Measurements from ENCODE around the gene C6orf132.

Gene C6orf132

DNA sequence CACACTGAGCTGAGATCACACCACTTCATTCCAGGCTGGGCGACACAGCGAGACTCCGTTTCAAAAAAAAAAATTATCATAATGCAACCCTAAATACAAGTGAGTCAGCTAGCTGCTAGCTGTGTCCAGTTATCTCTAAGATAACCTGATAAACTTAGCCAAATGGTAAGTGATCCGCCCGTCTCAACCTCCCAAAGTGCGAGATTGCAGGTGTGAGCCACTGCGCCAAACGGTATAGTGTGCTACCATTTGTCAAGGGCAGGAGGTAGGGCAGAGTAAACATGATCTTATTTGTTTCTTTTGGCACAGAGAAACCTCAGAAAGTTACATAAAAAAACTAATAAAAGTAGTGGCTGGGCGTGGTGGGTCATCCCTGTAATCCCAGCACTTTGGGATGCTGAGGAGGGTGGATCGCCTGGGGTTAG, 4.7 kb upstream of the C6orf132 start (continued):
- TF ChIP-seq, protein P1, sequence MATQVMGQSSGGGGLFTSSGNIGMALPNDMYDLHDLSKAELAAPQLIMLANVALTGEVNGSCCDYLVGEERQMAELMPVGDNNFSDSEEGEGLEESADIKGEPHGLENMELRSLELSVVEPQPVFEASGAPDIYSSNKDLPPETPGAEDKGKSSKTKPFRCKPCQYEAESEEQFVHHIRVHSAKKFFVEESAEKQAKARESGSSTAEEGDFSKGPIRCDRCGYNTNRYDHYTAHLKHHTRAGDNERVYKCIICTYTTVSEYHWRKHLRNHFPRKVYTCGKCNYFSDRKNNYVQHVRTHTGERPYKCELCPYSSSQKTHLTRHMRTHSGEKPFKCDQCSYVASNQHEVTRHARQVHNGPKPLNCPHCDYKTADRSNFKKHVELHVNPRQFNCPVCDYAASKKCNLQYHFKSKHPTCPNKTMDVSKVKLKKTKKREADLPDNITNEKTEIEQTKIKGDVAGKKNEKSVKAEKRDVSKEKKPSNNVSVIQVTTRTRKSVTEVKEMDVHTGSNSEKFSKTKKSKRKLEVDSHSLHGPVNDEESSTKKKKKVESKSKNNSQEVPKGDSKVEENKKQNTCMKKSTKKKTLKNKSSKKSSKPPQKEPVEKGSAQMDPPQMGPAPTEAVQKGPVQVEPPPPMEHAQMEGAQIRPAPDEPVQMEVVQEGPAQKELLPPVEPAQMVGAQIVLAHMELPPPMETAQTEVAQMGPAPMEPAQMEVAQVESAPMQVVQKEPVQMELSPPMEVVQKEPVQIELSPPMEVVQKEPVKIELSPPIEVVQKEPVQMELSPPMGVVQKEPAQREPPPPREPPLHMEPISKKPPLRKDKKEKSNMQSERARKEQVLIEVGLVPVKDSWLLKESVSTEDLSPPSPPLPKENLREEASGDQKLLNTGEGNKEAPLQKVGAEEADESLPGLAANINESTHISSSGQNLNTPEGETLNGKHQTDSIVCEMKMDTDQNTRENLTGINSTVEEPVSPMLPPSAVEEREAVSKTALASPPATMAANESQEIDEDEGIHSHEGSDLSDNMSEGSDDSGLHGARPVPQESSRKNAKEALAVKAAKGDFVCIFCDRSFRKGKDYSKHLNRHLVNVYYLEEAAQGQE (tag by site-specific recombination; IDR thresholded peaks at IDR 0.05): no peak
- TF ChIP-seq ZNF292 (tag by site-specific recombination; IDR thresholded peaks at IDR 0.05; ENCODE audit: borderline replicate concordance, low read depth) (no peak), ZSCAN16 (tag by site-specific recombination; IDR thresholded peaks at IDR 0.05) (no peak), YY1 (tag by site-specific recombination; IDR thresholded peaks at IDR 0.05) (no peak), ZNF221 (tag by site-specific recombination; IDR thresholded peaks at IDR 0.05; ENCODE audit: borderline replicate concordance) (no peak), KLF7 (tag by site-specific recombination; IDR thresholded peaks at IDR 0.05; ENCODE audit: borderline replicate concordance) (peak; percentile 97; the same call in 1 of the 2 replicates), ZNF670 (tag by site-specific recombination; IDR thresholded peaks at IDR 0.05; ENCODE audit: low read depth) (no peak), BCL11B (tag by site-specific recombination; IDR thresholded peaks at IDR 0.05; ENCODE audit: low read depth) (no peak), SP7 (tag by site-specific recombination; IDR thresholded peaks at IDR 0.05) (peak; percentile 92), KLF16 (tag by site-specific recombination; IDR thresholded peaks at IDR 0.05) (peak; percentile 75; the same call in 1 of the 2 replicates), ZNF248 (tag by site-specific recombination; IDR thresholded peaks at IDR 0.05) (no peak), SETDB1 (IDR thresholded peaks at IDR 0.05; ENCODE audit: insufficient read length, low read length) (no peak), ZNF19 (tag by site-specific recombination; IDR thresholded peaks at IDR 0.05; ENCODE audit: low read depth) (no peak), ZNF114 (tag by site-specific recombination; IDR thresholded peaks at IDR 0.05) (no peak), GFI1B (tag by site-specific recombination; IDR thresholded peaks at IDR 0.05) (peak; percentile 29; the same call in 1 of the 2 replicates), ZNF561 (tag by site-specific recombination; IDR thresholded peaks at IDR 0.05; ENCODE audit: borderline replicate concordance) (peak; percentile 75), ZBTB7A (tag by site-specific recombination; IDR thresholded peaks at IDR 0.05; ENCODE audit: low read depth) (no peak), RBAK (tag by site-specific recombination; IDR thresholded peaks at IDR 0.05) (no peak), ZNF174 (tag by site-specific recombination; IDR thresholded peaks at IDR 0.05) (no peak), ZNF404 (tag by site-specific recombination; IDR thresholded peaks at IDR 0.05) (no peak), ZFP41 (tag by site-specific recombination; IDR thresholded peaks at IDR 0.05; ENCODE audit: borderline replicate concordance) (no peak), ZNF146 (tag by site-specific recombination; IDR thresholded peaks at IDR 0.05) (no peak), ZEB2 (tag by site-specific recombination; IDR thresholded peaks at IDR 0.05) (peak; percentile 39; the same call in 1 of the 2 replicates), ZNF10 (tag by site-specific recombination; IDR thresholded peaks at IDR 0.05) (no peak)
- TF ChIP-seq, protein P2, sequence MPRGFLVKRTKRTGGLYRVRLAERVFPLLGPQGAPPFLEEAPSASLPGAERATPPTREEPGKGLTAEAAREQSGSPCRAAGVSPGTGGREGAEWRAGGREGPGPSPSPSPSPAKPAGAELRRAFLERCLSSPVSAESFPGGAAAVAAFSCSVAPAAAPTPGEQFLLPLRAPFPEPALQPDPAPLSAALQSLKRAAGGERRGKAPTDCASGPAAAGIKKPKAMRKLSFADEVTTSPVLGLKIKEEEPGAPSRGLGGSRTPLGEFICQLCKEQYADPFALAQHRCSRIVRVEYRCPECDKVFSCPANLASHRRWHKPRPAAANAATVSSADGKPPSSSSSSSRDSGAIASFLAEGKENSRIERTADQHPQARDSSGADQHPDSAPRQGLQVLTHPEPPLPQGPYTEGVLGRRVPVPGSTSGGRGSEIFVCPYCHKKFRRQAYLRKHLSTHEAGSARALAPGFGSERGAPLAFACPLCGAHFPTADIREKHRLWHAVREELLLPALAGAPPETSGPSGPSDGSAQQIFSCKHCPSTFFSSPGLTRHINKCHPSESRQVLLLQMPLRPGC (tag by site-specific recombination; IDR thresholded peaks at IDR 0.05): 0 out of 2 replicates have a peak, but pooled peaks have one; percentile 15
- TF ChIP-seq, protein P3, sequence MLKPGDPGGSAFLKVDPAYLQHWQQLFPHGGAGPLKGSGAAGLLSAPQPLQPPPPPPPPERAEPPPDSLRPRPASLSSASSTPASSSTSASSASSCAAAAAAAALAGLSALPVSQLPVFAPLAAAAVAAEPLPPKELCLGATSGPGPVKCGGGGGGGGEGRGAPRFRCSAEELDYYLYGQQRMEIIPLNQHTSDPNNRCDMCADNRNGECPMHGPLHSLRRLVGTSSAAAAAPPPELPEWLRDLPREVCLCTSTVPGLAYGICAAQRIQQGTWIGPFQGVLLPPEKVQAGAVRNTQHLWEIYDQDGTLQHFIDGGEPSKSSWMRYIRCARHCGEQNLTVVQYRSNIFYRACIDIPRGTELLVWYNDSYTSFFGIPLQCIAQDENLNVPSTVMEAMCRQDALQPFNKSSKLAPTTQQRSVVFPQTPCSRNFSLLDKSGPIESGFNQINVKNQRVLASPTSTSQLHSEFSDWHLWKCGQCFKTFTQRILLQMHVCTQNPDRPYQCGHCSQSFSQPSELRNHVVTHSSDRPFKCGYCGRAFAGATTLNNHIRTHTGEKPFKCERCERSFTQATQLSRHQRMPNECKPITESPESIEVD (tag by site-specific recombination; IDR thresholded peaks at IDR 0.05): peak; percentile 75; the same call in 1 of the 2 replicates
- TF ChIP-seq, protein P4, sequence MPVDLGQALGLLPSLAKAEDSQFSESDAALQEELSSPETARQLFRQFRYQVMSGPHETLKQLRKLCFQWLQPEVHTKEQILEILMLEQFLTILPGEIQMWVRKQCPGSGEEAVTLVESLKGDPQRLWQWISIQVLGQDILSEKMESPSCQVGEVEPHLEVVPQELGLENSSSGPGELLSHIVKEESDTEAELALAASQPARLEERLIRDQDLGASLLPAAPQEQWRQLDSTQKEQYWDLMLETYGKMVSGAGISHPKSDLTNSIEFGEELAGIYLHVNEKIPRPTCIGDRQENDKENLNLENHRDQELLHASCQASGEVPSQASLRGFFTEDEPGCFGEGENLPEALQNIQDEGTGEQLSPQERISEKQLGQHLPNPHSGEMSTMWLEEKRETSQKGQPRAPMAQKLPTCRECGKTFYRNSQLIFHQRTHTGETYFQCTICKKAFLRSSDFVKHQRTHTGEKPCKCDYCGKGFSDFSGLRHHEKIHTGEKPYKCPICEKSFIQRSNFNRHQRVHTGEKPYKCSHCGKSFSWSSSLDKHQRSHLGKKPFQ (tag by site-specific recombination; IDR thresholded peaks at IDR 0.05): peak; percentile 98
- TF ChIP-seq, protein P5, sequence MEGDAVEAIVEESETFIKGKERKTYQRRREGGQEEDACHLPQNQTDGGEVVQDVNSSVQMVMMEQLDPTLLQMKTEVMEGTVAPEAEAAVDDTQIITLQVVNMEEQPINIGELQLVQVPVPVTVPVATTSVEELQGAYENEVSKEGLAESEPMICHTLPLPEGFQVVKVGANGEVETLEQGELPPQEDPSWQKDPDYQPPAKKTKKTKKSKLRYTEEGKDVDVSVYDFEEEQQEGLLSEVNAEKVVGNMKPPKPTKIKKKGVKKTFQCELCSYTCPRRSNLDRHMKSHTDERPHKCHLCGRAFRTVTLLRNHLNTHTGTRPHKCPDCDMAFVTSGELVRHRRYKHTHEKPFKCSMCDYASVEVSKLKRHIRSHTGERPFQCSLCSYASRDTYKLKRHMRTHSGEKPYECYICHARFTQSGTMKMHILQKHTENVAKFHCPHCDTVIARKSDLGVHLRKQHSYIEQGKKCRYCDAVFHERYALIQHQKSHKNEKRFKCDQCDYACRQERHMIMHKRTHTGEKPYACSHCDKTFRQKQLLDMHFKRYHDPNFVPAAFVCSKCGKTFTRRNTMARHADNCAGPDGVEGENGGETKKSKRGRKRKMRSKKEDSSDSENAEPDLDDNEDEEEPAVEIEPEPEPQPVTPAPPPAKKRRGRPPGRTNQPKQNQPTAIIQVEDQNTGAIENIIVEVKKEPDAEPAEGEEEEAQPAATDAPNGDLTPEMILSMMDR (tag by site-specific recombination; IDR thresholded peaks at IDR 0.05): no peak
- TF ChIP-seq, protein P6, sequence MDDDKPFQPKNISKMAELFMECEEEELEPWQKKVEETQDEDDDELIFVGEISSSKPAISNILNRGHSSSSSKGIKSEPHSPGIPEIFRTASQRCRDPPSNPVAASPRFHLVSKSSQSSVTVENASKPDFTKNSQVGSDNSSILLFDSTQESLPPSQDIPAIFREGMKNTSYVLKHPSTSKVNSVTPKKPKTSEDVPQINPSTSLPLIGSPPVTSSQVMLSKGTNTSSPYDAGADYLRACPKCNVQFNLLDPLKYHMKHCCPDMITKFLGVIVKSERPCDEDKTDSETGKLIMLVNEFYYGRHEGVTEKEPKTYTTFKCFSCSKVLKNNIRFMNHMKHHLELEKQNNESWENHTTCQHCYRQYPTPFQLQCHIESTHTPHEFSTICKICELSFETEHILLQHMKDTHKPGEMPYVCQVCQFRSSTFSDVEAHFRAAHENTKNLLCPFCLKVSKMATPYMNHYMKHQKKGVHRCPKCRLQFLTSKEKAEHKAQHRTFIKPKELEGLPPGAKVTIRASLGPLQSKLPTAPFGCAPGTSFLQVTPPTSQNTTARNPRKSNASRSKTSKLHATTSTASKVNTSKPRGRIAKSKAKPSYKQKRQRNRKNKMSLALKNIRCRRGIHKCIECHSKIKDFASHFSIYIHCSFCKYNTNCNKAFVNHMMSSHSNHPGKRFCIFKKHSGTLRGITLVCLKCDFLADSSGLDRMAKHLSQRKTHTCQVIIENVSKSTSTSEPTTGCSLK (tag by site-specific recombination; IDR thresholded peaks at IDR 0.05): no peak
